SK-N-SH treated with all-trans-retinoic acid at 6 μM for 48 hours (cell line): ENCODE measurements around the gene DNTTIP2.

Source experiments
- ARNTL ChIP-seq: fragments of 450-650 bp; formaldehyde crosslinking; IDR thresholded peaks from 2 replicates; pipeline ENCODE4 v1.5.0; 2020; ENCODE audit warnings: low read depth, mild to moderate bottlenecking, moderate library complexity, borderline replicate concordance
- CSDC2 ChIP-seq: fragments of 250-450 bp; sonication (Bioruptor Pico); IDR thresholded peaks from 2 replicates; pipeline ENCODE4 v1.5.0; 2020; ENCODE audit warnings: mild to moderate bottlenecking, moderate library complexity
- GLIS3 ChIP-seq: fragments of 250-450 bp; sonication (Bioruptor Pico); IDR thresholded peaks from 2 replicates; pipeline ENCODE4 v1.5.0; 2020; ENCODE audit warnings: mild to moderate bottlenecking, moderate library complexity
- ZFP3 ChIP-seq: fragments of 250-450 bp; sonication (Bioruptor Pico); IDR thresholded peaks from 2 replicates; pipeline ENCODE4 v1.5.0; 2020; ENCODE audit warnings: mild to moderate bottlenecking, moderate library complexity
- TF ChIP-seq, protein P1 (sequence below): fragments of 250-450 bp; sonication (Bioruptor Pico); IDR thresholded peaks from 2 replicates; pipeline ENCODE4 v1.5.0; 2020; ENCODE audit warnings: mild to moderate bottlenecking, moderate library complexity
- TF ChIP-seq, protein P2 (sequence below): fragments of 250-450 bp; sonication (Bioruptor Pico); IDR thresholded peaks from 2 replicates; pipeline ENCODE4 v1.5.1; 2020; ENCODE audit warnings: low read depth, mild to moderate bottlenecking, moderate library complexity

DNA sequence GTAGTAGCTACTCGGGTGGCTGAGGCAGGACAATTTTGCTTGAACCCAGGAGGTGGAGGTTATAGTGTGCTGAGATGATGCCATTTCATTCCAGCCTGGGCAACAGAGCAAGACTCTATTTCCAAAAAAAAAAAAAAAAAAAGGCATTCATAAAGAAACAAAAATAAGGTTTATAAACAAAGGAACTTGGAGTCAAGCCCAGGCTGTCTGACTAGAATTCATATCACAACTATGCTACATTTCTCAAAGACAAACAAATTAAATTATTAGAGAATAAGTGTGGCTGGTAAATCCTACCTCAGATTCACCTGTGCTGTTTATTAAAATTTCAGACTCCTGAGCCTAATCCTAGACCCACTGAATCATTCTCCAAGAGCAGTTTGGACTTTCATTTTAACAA is 26.0 kb upstream of the DNTTIP2 start:
- TF ChIP-seq ZFP3 (CRISPR knock-in tag) (no peak), CSDC2 (no peak), ARNTL (CRISPR knock-in tag) (no peak), GLIS3 (CRISPR knock-in tag) (no peak)
- TF ChIP-seq, protein P1, sequence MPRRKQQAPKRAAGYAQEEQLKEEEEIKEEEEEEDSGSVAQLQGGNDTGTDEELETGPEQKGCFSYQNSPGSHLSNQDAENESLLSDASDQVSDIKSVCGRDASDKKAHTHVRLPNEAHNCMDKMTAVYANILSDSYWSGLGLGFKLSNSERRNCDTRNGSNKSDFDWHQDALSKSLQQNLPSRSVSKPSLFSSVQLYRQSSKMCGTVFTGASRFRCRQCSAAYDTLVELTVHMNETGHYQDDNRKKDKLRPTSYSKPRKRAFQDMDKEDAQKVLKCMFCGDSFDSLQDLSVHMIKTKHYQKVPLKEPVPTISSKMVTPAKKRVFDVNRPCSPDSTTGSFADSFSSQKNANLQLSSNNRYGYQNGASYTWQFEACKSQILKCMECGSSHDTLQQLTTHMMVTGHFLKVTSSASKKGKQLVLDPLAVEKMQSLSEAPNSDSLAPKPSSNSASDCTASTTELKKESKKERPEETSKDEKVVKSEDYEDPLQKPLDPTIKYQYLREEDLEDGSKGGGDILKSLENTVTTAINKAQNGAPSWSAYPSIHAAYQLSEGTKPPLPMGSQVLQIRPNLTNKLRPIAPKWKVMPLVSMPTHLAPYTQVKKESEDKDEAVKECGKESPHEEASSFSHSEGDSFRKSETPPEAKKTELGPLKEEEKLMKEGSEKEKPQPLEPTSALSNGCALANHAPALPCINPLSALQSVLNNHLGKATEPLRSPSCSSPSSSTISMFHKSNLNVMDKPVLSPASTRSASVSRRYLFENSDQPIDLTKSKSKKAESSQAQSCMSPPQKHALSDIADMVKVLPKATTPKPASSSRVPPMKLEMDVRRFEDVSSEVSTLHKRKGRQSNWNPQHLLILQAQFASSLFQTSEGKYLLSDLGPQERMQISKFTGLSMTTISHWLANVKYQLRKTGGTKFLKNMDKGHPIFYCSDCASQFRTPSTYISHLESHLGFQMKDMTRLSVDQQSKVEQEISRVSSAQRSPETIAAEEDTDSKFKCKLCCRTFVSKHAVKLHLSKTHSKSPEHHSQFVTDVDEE (CRISPR knock-in tag) = no peak
- TF ChIP-seq, protein P2, sequence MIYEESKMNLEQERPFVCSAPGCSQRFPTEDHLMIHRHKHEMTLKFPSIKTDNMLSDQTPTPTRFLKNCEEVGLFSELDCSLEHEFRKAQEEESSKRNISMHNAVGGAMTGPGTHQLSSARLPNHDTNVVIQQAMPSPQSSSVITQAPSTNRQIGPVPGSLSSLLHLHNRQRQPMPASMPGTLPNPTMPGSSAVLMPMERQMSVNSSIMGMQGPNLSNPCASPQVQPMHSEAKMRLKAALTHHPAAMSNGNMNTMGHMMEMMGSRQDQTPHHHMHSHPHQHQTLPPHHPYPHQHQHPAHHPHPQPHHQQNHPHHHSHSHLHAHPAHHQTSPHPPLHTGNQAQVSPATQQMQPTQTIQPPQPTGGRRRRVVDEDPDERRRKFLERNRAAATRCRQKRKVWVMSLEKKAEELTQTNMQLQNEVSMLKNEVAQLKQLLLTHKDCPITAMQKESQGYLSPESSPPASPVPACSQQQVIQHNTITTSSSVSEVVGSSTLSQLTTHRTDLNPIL (CRISPR knock-in tag) = no peak
